ENCODE results near the gene ATP5F1D.
A peak's percentile ranks its signal among the peaks of the same experiment; 100 is the strongest.

Gene ATP5F1D

DNA sequence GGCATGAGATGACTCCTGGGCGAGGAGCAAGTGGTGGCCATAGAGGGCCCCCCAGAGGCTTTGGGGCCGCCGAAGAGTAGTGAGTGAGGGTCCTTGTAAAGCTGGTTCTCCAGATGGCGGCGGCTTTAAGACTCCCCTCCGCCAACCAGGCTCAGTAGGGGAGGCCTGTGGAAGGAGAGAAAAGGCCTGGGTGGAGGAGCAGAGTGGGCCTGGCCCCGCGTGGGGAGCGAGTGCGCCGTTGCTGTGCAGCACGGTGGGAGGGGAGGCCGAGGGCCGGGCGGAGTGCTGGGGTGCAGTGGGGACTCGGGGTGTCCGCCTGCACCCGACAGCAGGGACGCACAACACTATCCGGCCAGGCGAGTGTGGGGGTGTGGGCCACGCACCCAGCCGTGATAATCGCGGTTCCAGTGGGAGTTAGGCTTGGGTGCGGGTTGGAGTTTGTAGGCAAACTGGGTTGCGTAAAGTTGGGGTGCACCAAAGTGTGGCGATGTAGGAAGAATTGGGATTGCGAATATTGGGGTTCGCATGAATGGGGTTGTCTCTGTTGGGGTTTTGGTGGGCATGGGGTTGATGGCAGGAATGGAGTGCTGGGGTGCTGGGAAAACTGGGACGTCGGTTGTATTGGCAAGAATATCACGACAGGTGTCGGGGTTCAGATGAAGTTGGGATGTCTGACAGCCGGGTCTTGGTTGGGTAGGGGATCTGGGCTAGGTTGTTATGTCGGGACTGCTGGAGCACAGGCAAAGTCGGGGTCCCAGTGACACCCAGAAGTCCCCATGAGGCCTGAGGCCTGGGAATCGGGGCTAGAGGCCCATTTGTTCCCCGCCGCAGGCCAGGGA lies 26.9 kb downstream of the ATP5F1D start:
- TF ChIP-seq, protein P1, sequence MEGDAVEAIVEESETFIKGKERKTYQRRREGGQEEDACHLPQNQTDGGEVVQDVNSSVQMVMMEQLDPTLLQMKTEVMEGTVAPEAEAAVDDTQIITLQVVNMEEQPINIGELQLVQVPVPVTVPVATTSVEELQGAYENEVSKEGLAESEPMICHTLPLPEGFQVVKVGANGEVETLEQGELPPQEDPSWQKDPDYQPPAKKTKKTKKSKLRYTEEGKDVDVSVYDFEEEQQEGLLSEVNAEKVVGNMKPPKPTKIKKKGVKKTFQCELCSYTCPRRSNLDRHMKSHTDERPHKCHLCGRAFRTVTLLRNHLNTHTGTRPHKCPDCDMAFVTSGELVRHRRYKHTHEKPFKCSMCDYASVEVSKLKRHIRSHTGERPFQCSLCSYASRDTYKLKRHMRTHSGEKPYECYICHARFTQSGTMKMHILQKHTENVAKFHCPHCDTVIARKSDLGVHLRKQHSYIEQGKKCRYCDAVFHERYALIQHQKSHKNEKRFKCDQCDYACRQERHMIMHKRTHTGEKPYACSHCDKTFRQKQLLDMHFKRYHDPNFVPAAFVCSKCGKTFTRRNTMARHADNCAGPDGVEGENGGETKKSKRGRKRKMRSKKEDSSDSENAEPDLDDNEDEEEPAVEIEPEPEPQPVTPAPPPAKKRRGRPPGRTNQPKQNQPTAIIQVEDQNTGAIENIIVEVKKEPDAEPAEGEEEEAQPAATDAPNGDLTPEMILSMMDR (IDR thresholded peaks at IDR 0.05; ENCODE audit: insufficient read depth, low read depth, low read length, missing control alignments), result no peak
- DNase-seq (ENCODE audit: low read depth), result no peak
- H3K4me3 ChIP-seq (ENCODE audit: low read depth, low read length), result peak overlapping the region; percentile 25

DNA sequence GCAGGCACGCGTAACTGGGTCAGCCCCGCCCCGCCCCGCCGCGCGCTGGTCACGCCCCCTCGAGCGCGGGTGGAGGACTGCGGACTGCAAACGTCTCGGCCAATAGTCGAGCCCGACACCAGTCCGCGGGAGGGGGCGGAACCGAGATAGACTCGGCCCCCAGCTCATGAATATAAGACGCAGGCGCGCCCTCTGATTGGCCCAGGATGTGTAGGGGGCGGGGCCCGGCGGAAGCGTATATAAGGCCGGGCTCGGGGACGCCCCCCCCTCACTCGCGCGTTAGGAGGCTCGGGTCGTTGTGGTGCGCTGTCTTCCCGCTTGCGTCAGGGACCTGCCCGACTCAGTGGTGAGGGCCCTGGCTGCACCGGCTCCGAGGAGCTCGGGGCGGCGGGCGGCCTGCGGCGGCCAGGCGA lies 27.5 kb downstream of the ATP5F1D start, which contains the start of gene CIRBP:
Gene CIRBP (plus strand): TSS at position 268 of the 413 bp plus-strand sequence. CDS start 1,602 bp downstream, outside the sequence.
- TF ChIP-seq, protein P1 (IDR thresholded peaks at IDR 0.05; ENCODE audit: insufficient read depth, low read depth, low read length, missing control alignments), result no peak
- peak within 1 kb of the TSS; percentile 98 for H3K4me3 ChIP-seq (ENCODE audit: low read depth, low read length)
- DNase-seq (ENCODE audit: low read depth), result peak; percentile 100

DNA sequence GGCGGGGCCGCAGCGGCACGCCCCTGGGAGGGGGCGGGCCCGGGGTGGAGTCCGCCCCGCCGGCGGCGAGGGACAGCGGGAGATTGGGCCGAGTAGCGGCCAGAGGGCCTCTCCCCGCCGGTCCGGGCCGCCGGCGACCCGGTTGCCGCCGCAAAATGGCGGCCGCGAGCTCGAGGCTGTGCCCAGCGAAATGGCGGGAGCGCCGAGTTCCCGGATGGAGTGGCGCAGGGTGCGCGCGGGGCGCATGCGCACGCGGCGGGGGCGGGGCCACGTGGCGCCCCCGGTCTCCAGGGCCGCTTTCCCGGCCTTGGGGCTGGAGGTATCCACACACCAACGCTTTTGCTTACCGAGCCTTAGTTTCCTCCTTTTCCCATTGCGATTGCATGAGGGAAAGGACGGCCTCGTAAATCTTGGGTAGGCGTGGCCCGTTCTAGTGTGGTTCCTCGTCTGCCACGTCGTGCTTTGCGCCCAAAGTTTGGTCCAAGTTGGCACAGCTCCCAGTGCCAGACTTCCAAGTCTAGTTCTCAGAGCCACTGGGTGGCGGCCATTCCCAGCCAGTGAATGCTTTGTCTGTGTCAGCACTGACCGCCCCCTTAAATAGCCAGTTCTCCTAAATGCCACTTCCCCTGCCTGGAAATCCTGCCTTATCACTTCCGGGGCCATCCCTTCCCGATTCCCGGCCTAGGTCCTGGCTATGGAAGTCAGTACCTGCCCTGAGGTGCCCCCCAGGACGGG lies 28.1 kb downstream of the ATP5F1D start:
- H3K4me3 ChIP-seq (ENCODE audit: low read depth, low read length), result peak overlapping the region; percentile 98
- TF ChIP-seq, protein P1 (IDR thresholded peaks at IDR 0.05; ENCODE audit: insufficient read depth, low read depth, low read length, missing control alignments), result no peak
- DNase-seq (ENCODE audit: low read depth), result peak; percentile 92

DNA sequence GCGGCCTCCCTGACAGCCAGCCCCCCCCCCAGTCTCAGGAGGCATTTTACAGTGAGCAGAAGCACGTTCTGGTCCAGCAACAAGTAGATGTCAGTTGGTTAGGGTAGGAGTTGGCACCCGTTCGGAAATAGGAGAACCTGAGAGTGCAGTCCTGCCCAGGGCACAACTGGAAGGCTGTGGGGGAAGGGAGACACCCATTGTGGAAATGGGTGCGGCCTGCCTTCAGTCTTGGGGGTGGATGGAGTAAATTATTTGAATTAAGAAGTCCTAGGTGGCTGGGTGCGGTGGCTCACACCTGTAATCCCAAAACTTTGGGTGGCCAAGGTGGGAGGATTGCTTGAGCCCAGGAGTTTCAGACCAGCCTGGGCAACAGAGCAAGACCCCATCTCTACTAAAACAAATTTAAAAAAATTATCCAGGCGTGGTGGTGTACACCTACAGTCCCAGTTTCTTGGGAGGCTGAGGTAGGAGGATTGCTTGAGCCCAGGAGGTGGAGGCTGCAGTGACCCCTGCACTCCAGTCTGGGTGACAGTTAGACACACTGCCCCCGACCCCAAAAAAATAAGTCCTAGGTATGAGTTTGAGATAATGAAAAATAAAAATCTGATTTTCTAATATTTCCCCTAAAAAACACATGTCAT lies 28.8 kb downstream of the ATP5F1D start:
- H3K4me3 ChIP-seq (ENCODE audit: low read depth, low read length), result peak overlapping the region; percentile 98
- no peak for DNase-seq (ENCODE audit: low read depth)
- TF ChIP-seq, protein P1 (IDR thresholded peaks at IDR 0.05; ENCODE audit: insufficient read depth, low read depth, low read length, missing control alignments), result no peak

DNA sequence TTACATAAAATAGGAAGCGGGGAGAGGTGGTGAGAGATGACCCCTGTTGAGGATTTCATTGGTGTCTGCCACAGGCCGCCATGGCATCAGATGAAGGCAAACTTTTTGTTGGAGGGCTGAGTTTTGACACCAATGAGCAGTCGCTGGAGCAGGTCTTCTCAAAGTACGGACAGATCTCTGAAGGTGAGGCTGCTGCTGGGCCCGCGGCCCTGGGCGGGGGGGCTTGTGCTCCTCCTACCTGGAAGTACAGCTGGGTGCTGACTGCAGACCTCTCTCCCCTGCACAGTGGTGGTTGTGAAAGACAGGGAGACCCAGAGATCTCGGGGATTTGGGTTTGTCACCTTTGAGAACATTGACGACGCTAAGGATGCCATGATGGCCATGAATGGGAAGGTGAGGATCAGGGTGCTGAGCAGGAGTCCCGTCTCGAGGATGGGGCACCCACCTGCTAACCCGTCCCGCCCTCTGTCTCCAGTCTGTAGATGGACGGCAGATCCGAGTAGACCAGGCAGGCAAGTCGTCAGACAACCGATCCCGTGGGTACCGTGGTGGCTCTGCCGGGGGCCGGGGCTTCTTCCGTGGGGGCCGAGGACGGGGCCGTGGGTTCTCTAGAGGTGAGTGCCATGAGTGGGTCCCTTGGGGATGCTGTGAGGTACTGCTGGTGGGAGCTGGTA lies 29.4 kb downstream of the ATP5F1D start:
- peak overlapping the region; percentile 98 for H3K4me3 ChIP-seq (ENCODE audit: low read depth, low read length)
- TF ChIP-seq, protein P1 (IDR thresholded peaks at IDR 0.05; ENCODE audit: insufficient read depth, low read depth, low read length, missing control alignments), result no peak
- no peak for DNase-seq (ENCODE audit: low read depth)
